Measurements from ENCODE around the gene LAMC1.
"Not testable (repeated sequence)": the region's sequence is repeated elsewhere in the genome, so short reads cannot be mapped to it uniquely, and the experiment has no call there.

LAMC1 gene

GRCh38 chr1:183043872-183044854, 20.9 kb downstream of the LAMC1 start:
- peak; percentile 56 for DNase-seq (ENCODE audit: low read depth, low spot score)

- DNase-seq (ENCODE audit: low read depth, low spot score) = no peak
Observed at GRCh38 chr1:183044893-183045649, 21.9 kb downstream of the LAMC1 start.

- no peak for DNase-seq (ENCODE audit: low read depth, low spot score)
Observed at GRCh38 chr1:183048087-183049085, 25.2 kb downstream of the LAMC1 start.

- peak; percentile 36 for DNase-seq (ENCODE audit: low read depth, low spot score)
Observed at GRCh38 chr1:183051546-183051945, 28.3 kb downstream of the LAMC1 start.

GRCh38 chr1:183052861-183053260, 29.6 kb downstream of the LAMC1 start:
- DNase-seq (ENCODE audit: low read depth, low spot score) = no peak

- DNase-seq (ENCODE audit: low read depth, low spot score) = no peak
Observed at GRCh38 chr1:183058851-183059502, 35.8 kb downstream of the LAMC1 start.

- no peak for DNase-seq (ENCODE audit: low read depth, low spot score)
Observed at GRCh38 chr1:183061194-183061593, 38.0 kb downstream of the LAMC1 start.

- DNase-seq (ENCODE audit: low read depth, low spot score) = no peak
Observed at GRCh38 chr1:183063349-183063748, 40.1 kb downstream of the LAMC1 start.

GRCh38 chr1:183065168-183065706, 42.0 kb downstream of the LAMC1 start:
- DNase-seq (ENCODE audit: low read depth, low spot score) = no peak

- DNase-seq (ENCODE audit: low read depth, low spot score) = not testable (repeated sequence)
Observed at GRCh38 chr1:183066432-183066831, 43.2 kb downstream of the LAMC1 start.

GRCh38 chr1:183069562-183070216, 46.5 kb downstream of the LAMC1 start:
- no peak for DNase-seq (ENCODE audit: low read depth, low spot score)

GRCh38 chr1:183070234-183070922, 47.2 kb downstream of the LAMC1 start:
- no peak for DNase-seq (ENCODE audit: low read depth, low spot score)

GRCh38 chr1:183070923-183071618, 47.9 kb downstream of the LAMC1 start:
- DNase-seq (ENCODE audit: low read depth, low spot score) = peak; percentile 91

- DNase-seq (ENCODE audit: low read depth, low spot score) = not testable (repeated sequence)
Observed at GRCh38 chr1:183072595-183072994, 49.4 kb downstream of the LAMC1 start.

- DNase-seq (ENCODE audit: low read depth, low spot score) = no peak
Observed at GRCh38 chr1:183073320-183073719, 50.1 kb downstream of the LAMC1 start.

- no peak for DNase-seq (ENCODE audit: low read depth, low spot score)
Observed at GRCh38 chr1:183074215-183074614, 51.0 kb downstream of the LAMC1 start.

- no peak for DNase-seq (ENCODE audit: low read depth, low spot score)
Observed at GRCh38 chr1:183075861-183076260, 52.6 kb downstream of the LAMC1 start.

GRCh38 chr1:183077097-183077496, 53.9 kb downstream of the LAMC1 start:
- DNase-seq (ENCODE audit: low read depth, low spot score) = no peak
